WTC11 (cell line): ENCODE data around the gene SRXN1. TPM values are rescaled to one million over a fixed set of nuclear protein-coding genes. Genes with fewer than 3 reads are reported as not detected.

Experiments used
- total RNA-seq: library from RNA; stranded (reverse); gene quantifications from 3 replicates; pipeline ENCODE4 v1.2.3, GENCODE V29; 2021

SRXN1 gene
- total RNA-seq, 1 experiment from 2014 or later, result 23.0 TPM

Other genes starting within 250 kb of the SRXN1 start
- gene RBCK1, start 244.9 kb downstream of the SRXN1 start, total RNA-seq, result 65.0 to 75.2 TPM (median 69.5 TPM) in 3 replicates
- 14.6 to 15.6 TPM (median 15.4 TPM) in 3 replicates for gene TBC1D20, start 190.7 kb downstream of the SRXN1 start, total RNA-seq
- gene CSNK2A1, start 109.4 kb downstream of the SRXN1 start, total RNA-seq, result 235 to 244 TPM (median 236 TPM) in 3 replicates
- 3.8 to 5.8 TPM (median 4.6 TPM) in 3 replicates for gene TCF15, start 42.9 kb downstream of the SRXN1 start, total RNA-seq
- 0.14 to 0.20 TPM (median 0.16 TPM) in 3 replicates for gene SCRT2, start 22.6 kb upstream of the SRXN1 start, total RNA-seq
- 6.9 to 7.7 TPM (median 7.3 TPM) in 3 replicates for gene SLC52A3, start 115.3 kb upstream of the SRXN1 start, total RNA-seq
- 17.2 to 18.8 TPM (median 18.0 TPM) in 3 replicates for gene FAM110A, start 180.5 kb upstream of the SRXN1 start, total RNA-seq